Esophagus squamous epithelium (tissue), 5 donors: Measurements from ENCODE around the gene TK2. TPM values are rescaled to one million over a fixed set of nuclear protein-coding genes. Genes with fewer than 3 reads are reported as not detected.

Source experiments
- DNase-seq: peaks from one replicate; lab custom pipeline; 2025; lab: John Stamatoyannopoulos, UW
- H3K27ac ChIP-seq, 4 donors: fragments of 200-600 bp; sonication (generic); one replicate each; pipeline ENCODE4 v1.5.1; 2016 to 2019; ENCODE audit warnings: mild to moderate bottlenecking in 1 of 4
- H3K27me3 ChIP-seq, 4 donors: fragments of 200-600 bp; sonication (generic); 1 replicate in 3 of 4; 2 replicates in 1 of 4; pipeline versions ENCODE4 v1.5.1 to v1.6.0; 2017 to 2021; ENCODE audit warnings: antibody characterized with exemption in 1 of 4
- H3K36me3 ChIP-seq, 3 donors: fragments of 200-600 bp; sonication (generic); one replicate each; pipeline ENCODE4 v1.5.1; 2016 to 2019
- H3K4me1 ChIP-seq, 3 donors: fragments of 200-600 bp; sonication (generic); one replicate each; pipeline ENCODE4 v1.5.1; 2017 to 2019
- H3K4me3 ChIP-seq, 4 donors: fragments of 200-600 bp; sonication (generic); 1 replicate in 3 of 4; 2 replicates in 1 of 4; pipeline ENCODE4 v1.5.1; 2016 to 2019; ENCODE audit warnings: mild to moderate bottlenecking in 2 of 4, moderate library complexity in 1 of 4
- H3K9me3 ChIP-seq, 3 donors: fragments of 200-600 bp; sonication (generic); one replicate each; pipeline ENCODE4 v1.5.1; 2016 to 2019
- POLR2A ChIP-seq, 4 donors: fragments of 450-650 bp; IDR thresholded peaks; one replicate each; pipeline ENCODE4 v1.6.1; 2017; ENCODE audit warnings: antibody characterized with exemption in 4 of 4, mild to moderate bottlenecking in 4 of 4, moderate library complexity in 3 of 4
- WGBS, 2 donors: methylation state at CpG; one replicate each; pipeline ENCODE4 v1.1.5; 2018; 5-methylcytosine and 5-hydroxymethylcytosine counted together
- intact Hi-C: fragments of 100-400 bp; cut with DNase I; formaldehyde crosslinking; loops from one replicate; pipeline ENCODE4 v1.15.0; 2022
- total RNA-seq, 4 donors: library from RNA; depleted of rRNA; stranded (reverse); fragments of >200 nt; gene quantifications; one replicate each; pipeline ENCODE4 v1.1.0, GENCODE V29; 2016
- TF ChIP-seq, protein P1 (sequence below), 6 experiments: fragments of 450-650 bp in 4 of 6; fragments of 200-600 bp in 2 of 6; sonication (generic) in 2 of 6; IDR thresholded peaks; one replicate each; pipeline ENCODE4 v1.5.1; 2016 to 2019; ENCODE audit warnings: antibody characterized with exemption in 6 of 6, mild to moderate bottlenecking in 4 of 6, moderate library complexity in 4 of 6
- donor health status: DM: yes; HTN: yes; CAD: no.

Gene TK2
- total RNA-seq, 4 donors from 2014 or later, result 5.6 to 22.5 (median 13.5) TPM

GRCh38 chr16:66542396-66542795 is 7.5 kb downstream of the TK2 start:
- WGBS, 2 donors, result 94 to 100% methylated on average over 3 of the region's 3 CpGs

DNA sequence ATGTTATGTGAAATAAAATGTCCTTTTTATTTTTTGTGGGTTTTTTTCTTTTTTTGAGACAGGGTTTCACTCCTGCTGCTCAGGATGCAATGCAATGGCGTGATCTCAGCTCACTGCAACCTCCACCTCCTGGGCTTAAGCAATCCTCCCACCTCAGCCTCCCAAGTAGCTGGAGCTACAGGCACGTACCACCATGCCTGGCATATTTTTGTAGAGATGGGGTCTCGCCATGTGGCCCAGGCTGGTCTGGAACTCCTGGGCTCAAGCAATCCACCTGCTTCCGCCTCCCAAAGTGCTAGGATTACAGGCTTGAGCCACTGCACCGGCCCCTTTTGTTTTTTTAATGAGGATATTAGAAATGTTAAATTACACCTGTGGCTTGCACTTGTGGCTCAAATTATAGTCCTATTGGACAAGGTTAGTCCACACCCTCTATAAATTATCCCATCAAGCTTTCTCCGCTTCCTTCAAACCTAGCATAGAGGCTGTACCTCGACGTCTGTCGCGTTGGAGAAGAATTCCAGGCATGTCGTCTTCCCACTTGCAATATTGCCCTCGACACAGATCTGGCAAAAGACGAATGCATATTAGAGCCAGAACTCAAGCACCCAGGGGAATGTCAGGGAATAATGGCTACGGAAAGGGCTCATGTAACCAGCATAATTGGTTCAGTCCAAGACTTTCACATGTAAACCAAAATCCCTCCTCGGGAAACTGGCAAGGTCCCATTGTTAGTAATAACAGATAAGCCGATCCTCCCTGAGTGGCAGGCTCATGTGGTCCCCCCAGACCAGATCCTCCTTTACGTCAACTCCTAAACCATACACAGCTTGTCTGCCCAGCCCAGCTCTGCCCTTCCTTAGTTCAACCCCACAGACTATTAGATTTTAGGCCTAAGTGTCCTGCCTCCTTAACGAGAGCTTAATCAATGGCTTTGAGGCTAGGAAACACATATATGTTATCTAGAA is 8.2 kb downstream of the TK2 start:
- peaks cover 0 to 84% (median 0%) of the 10 kb centered on the region in 3 donors for H3K36me3 ChIP-seq
- TF ChIP-seq, protein P1, sequence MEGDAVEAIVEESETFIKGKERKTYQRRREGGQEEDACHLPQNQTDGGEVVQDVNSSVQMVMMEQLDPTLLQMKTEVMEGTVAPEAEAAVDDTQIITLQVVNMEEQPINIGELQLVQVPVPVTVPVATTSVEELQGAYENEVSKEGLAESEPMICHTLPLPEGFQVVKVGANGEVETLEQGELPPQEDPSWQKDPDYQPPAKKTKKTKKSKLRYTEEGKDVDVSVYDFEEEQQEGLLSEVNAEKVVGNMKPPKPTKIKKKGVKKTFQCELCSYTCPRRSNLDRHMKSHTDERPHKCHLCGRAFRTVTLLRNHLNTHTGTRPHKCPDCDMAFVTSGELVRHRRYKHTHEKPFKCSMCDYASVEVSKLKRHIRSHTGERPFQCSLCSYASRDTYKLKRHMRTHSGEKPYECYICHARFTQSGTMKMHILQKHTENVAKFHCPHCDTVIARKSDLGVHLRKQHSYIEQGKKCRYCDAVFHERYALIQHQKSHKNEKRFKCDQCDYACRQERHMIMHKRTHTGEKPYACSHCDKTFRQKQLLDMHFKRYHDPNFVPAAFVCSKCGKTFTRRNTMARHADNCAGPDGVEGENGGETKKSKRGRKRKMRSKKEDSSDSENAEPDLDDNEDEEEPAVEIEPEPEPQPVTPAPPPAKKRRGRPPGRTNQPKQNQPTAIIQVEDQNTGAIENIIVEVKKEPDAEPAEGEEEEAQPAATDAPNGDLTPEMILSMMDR (IDR thresholded peaks at IDR 0.05), result no peak
- no peak for TF ChIP-seq POLR2A (IDR thresholded peaks at IDR 0.05)
- DNase-seq, result no peak

More at GRCh38 chr16:66542396-66542795, 7.5 kb downstream of the TK2 start:
- no peak for DNase-seq
- Histone ChIP-seq H3K27ac (no peak overlapping the region), H3K4me3 (no peak overlapping the region), H3K9me3 (no peaks in the 10 kb centered on the region), H3K36me3 (peaks cover 0 to 82% (median 0%) of the 10 kb centered on the region in 3 donors), H3K4me1 (peaks cover 0 to 17% (median 0%) of the 10 kb centered on the region in 3 donors), H3K27me3 (no peaks in the 10 kb centered on the region)
- intact Hi-C loops, result no loop called here
- TF ChIP-seq, protein P1 (IDR thresholded peaks at IDR 0.05), result no peak
- no peak for TF ChIP-seq POLR2A (IDR thresholded peaks at IDR 0.05)

GRCh38 chr16:66539623-66540469 is 10.1 kb downstream of the TK2 start:
- no peak for TF ChIP-seq POLR2A (IDR thresholded peaks at IDR 0.05)
- TF ChIP-seq, protein P1 (IDR thresholded peaks at IDR 0.05), result no peak
- 49 to 63% methylated on average over 3 of the region's 3 CpGs for WGBS, 2 donors
- no peak for DNase-seq
- Histone ChIP-seq H3K9me3 (no peaks in the 10 kb centered on the region), H3K4me1 (peaks cover 0 to 12% (median 0%) of the 10 kb centered on the region in 3 donors), H3K27me3 (no peaks in the 10 kb centered on the region), H3K27ac (no peak overlapping the region), H3K36me3 (peaks cover 0 to 91% (median 4%) of the 10 kb centered on the region in 3 donors), H3K4me3 (no peak overlapping the region)
- intact Hi-C loops, result no loop called here

More for the DNA sequence above, 8.2 kb downstream of the TK2 start:
- Histone ChIP-seq H3K4me1 (peaks cover 0 to 12% (median 0%) of the 10 kb centered on the region in 3 donors), H3K9me3 (no peaks in the 10 kb centered on the region), H3K27ac (no peak overlapping the region), H3K27me3 (no peaks in the 10 kb centered on the region), H3K4me3 (no peak overlapping the region)
- intact Hi-C loops, result no loop called here
- 87 to 91% methylated on average over 16 to 18 of the region's 18 CpGs for WGBS, 2 donors

- peaks cover 0 to 12% (median 0%) of the 10 kb centered on the region in 3 donors for H3K4me1 ChIP-seq
- no peaks in the 10 kb centered on the region for H3K9me3 ChIP-seq
- intact Hi-C loops, result no loop called here
- no peak overlapping the region for H3K27ac ChIP-seq
- H3K4me3 ChIP-seq, result no peak overlapping the region
- no peak for TF ChIP-seq POLR2A (IDR thresholded peaks at IDR 0.05)
- TF ChIP-seq, protein P1 (IDR thresholded peaks at IDR 0.05), result no peak
- peaks cover 0 to 91% (median 4%) of the 10 kb centered on the region in 3 donors for H3K36me3 ChIP-seq
- no peak for DNase-seq
- H3K27me3 ChIP-seq, result no peaks in the 10 kb centered on the region
- 83 to 85% methylated on average over 2 to 5 of the region's 5 CpGs for WGBS, 2 donors
Observed at GRCh38 chr16:66538910-66539309, 11.0 kb downstream of the TK2 start.
